Keratinocyte (primary cell): Measurements from ENCODE around the gene PDE4DIP.
"Not testable (repeated sequence)": the region's sequence is repeated elsewhere in the genome, so short reads cannot be mapped to it uniquely, and the experiment has no call there.

Source experiments
- CTCF ChIP-seq, 3 experiments: IDR thresholded peaks in 1 of 3; conservative IDR thresholded peaks in 1 of 3; optimal IDR thresholded peaks in 1 of 3; 2 replicates in 2 of 3; 3 replicates in 1 of 3; pipeline versions ENCODE3 to v1.5.1; 2011; ENCODE audit warnings: low read length in 3 of 3, mild to moderate bottlenecking in 3 of 3, moderate library complexity in 2 of 3, control low read depth in 1 of 3, inconsistent platforms in 1 of 3; ENCODE audit not compliant: insufficient read depth in 2 of 3; ENCODE audit errors: extremely low read depth in 1 of 3
- EZH2 ChIP-seq: IDR thresholded peaks from one replicate; pipeline ENCODE4 v1.6.1; 2012; ENCODE audit warnings: inconsistent platforms, mild to moderate bottlenecking, low read length, moderate library complexity

GRCh38 chr1:148916695-148917348 is 72.6 kb downstream of the PDE4DIP start:
- not testable (repeated sequence) for TF ChIP-seq CTCF (optimal IDR thresholded peaks at IDR 0.05 in 1 of 3, IDR thresholded peaks at IDR 0.05 in 1 of 3, conservative IDR thresholded peaks at IDR 0.05 in 1 of 3; ENCODE audit: extremely low read depth in 1 of 3, insufficient read depth in 2 of 3, low read length in 3 of 3); EZH2
